A549 (cell line): ENCODE data around the gene ANXA8. TPM values are rescaled to one million over a fixed set of nuclear protein-coding genes. Genes with fewer than 3 reads are reported as not detected.
A peak's percentile ranks its signal among the peaks of the same experiment; 100 is the strongest.
"Not testable (repeated sequence)": the region's sequence is repeated elsewhere in the genome, so short reads cannot be mapped to it uniquely, and the experiment has no call there.

Source experiments
- ATAC-seq, 2 experiments: fragments of 200-7000 bp in 1 of 2; fragments of >200 bp in 1 of 2; cut with Nextera tagmentation in 1 of 2; cut with Tn5 transposase in 1 of 2; 3 replicates each; pipeline versions ENCODE4 v1.8.0 to v1.9.1; 2018 to 2020; ENCODE audit warnings: mild to moderate bottlenecking in 1 of 2, moderate library complexity in 1 of 2
- CTCF ChIA-PET: fragments of 300-600 bp; sonication (Branson Sonifier 250); formaldehyde crosslinking; extraction: SDS; loops from one replicate; lab custom pipeline; 2021; ENCODE audit warnings: antibody characterized with exemption, inconsistent platforms; lab: Yijun Ruan, JAX
- POLR2A ChIA-PET: fragments of 350-600 bp; formaldehyde crosslinking; extraction: SDS; loops from one replicate; lab custom pipeline; 2021; ENCODE audit warnings: antibody characterized with exemption, inconsistent platforms; lab: Yijun Ruan, JAX
- DNase-seq, 2 experiments: peaks; one replicate each; pipeline versions ENCODE4 v3.0.0 to v3.0.0-alpha.2; 2011 to 2016; ENCODE audit warnings: low read depth in 1 of 2, low spot score in 1 of 2
- FAIRE-seq: peaks from 2 replicates; lab custom pipeline; 2011; peaks lifted over from hg19 to GRCh38; lab: Jason Lieb, UNC
- H3K27ac ChIP-seq, 2 experiments: fragments of >200 bp; sonication (Bioruptor Twin); formaldehyde crosslinking; 3 replicates each; pipeline ENCODE4 v1.5.1; 2016 to 2017
- H3K4me1 ChIP-seq: fragments of >200 bp; sonication (Bioruptor Twin); formaldehyde crosslinking; 3 replicates; pipeline ENCODE4 v1.6.1; 2016
- H3K4me2 ChIP-seq: fragments of >200 bp; sonication (Bioruptor Twin); formaldehyde crosslinking; 3 replicates; pipeline ENCODE4 v1.6.1; 2016
- H3K4me3 ChIP-seq: fragments of >200 bp; sonication (Bioruptor Twin); formaldehyde crosslinking; 3 replicates; pipeline ENCODE4 v1.5.1; 2016
- H3K9me3 ChIP-seq: fragments of >200 bp; sonication (Bioruptor Twin); formaldehyde crosslinking; 3 replicates; pipeline ENCODE4 v1.6.1; 2016
- WGBS: methylation state at CpG from one replicate; pipeline ENCODE4 v1.1.6; 2017; ENCODE audit errors: missing lambda C conversion rate; 5-methylcytosine and 5-hydroxymethylcytosine counted together
- polyA minus RNA-seq: library from RNA; depleted of rRNA, polyadenylated mRNA; stranded (reverse); fragments of >200 nt; gene quantifications from 2 replicates; pipeline ENCODE4 v1.2.3, GENCODE V29; 2011; rRNA and poly(A)+ RNA removed
- polyA plus RNA-seq, 4 experiments: library from polyadenylated mRNA; depleted of rRNA in 3 of 4; stranded (reverse); fragments of >200 nt; fragmentation: RNase III in 1 of 4; extraction: RNeasy Plus Mini Kit Qiagen cat#74134 plus additional on column Dnase treatment in 1 of 4; gene quantifications; 2 replicates in 3 of 4; 3 replicates in 1 of 4; pipeline ENCODE4 v1.2.3, GENCODE V29; 2011 to 2017

ANXA8 gene, protein sequence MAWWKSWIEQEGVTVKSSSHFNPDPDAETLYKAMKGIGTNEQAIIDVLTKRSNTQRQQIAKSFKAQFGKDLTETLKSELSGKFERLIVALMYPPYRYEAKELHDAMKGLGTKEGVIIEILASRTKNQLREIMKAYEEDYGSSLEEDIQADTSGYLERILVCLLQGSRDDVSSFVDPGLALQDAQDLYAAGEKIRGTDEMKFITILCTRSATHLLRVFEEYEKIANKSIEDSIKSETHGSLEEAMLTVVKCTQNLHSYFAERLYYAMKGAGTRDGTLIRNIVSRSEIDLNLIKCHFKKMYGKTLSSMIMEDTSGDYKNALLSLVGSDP
- polyA plus RNA-seq (2011; rRNA removed) (7.5 and 8.1 TPM in 2 replicates), polyA plus RNA-seq (2017; fragmentation: RNase III; extraction: RNeasy Plus Mini Kit Qiagen cat#74134 plus additional on column Dnase treatment) (35.3 to 42.3 TPM (median 38.8 TPM) in 3 replicates), polyA minus RNA-seq (9.6 and 10.5 TPM in 2 replicates)
- polyA plus RNA-seq (2012; cell fraction: cytosol; rRNA removed), result 6.5 and 9.0 TPM in 2 replicates
- 17.5 and 22.6 TPM in 2 replicates for polyA plus RNA-seq (2012; cell fraction: nucleus; rRNA removed)

DNA sequence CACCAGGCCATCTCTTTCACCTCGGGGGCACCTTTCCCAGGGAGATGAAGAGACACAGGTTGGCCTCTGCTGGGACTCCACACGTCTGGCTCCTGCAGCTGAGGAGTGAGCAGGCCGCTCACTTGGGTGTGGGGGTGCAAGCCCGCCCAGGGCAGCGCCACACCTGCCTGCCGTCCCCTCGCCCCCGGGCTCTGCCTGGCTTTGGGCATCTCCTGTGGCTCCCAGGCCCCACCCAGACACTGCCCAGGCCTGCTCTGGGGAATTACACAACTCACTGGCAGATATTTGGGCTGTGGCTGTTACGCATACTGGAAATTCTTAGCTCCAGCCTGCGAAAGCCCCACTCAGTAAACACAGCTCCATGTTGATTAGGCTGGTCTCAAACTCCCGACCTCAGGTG is at the start of gene ANXA8:
TSS of gene ANXA8 (minus strand) at position 193 of the 400 bp plus-strand sequence. CDS start at position 11, 182 bp downstream.
- POLR2A ChIA-PET, H3K4me3 ChIP-seq, CTCF ChIA-PET, H3K4me1 ChIP-seq, H3K9me3 ChIP-seq, FAIRE-seq, DNase-seq: not testable (repeated sequence)
- peak in 1 of 2 experiments; percentile 6; a peak in 3 of 6 replicates for ATAC-seq
- WGBS, result 66% methylated on average over 2 of the region's 11 CpGs
- H3K4me2 ChIP-seq, result peak within 1 kb of the TSS; percentile 42; the same call in 2 of the 3 replicates
- H3K27ac ChIP-seq, result peak within 1 kb of the TSS; percentile 65 to 88

DNA sequence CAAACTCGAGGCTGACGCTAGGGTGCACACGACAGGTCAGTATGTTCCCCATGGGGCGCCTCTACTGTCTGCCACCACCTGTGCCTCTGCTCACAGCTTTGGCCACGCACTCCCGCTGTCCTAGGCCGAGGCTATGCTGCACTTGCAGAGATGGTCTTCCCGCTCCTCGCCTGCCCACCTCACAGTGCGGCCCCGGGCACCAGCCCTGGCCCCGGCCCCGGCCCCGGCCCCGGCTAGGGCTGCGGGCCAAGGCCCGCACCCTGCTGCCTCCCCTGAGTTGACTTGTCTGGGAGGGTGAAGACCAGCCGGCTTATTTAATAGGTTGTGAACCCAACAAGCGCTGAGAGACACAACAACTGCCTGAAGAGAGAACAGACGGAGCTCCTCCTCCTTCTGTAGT is 39.6 kb upstream of the ANXA8 start, which contains the start of gene AGAP9:
TSS of gene AGAP9 (minus strand) at position 164 of the 400 bp plus-strand sequence. CDS start at position 52, 112 bp downstream.
- H3K4me1 ChIP-seq, POLR2A ChIA-PET, H3K4me3 ChIP-seq, H3K27ac ChIP-seq, FAIRE-seq, H3K4me2 ChIP-seq, H3K9me3 ChIP-seq, DNase-seq, CTCF ChIA-PET, ATAC-seq: not testable (repeated sequence)
- WGBS, result no CpG with 5 or more reads among the region's 20 CpGs

DNA sequence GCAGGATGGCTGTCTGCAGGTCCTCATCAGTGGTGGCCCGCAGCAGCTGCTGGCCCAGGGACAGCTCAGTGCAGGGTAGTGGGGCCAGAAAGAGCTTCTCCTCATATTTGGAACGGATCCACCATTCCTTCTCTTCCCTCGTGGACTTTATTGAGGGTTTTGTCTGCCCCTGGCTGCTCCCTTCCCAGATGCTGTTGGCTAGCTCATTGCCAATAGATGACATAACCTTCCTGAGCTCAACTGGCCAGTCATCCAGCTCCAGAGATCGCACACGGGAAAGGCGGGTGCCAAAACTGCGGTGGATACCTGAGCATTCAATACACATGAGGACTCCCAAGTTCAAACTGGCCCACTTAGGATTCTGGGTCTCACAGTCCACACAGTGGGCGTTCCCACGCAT is 18.4 kb upstream of the ANXA8 start:
- H3K27ac ChIP-seq, POLR2A ChIA-PET, DNase-seq, FAIRE-seq, H3K4me1 ChIP-seq, H3K9me3 ChIP-seq, CTCF ChIA-PET, H3K4me2 ChIP-seq, ATAC-seq, H3K4me3 ChIP-seq: not testable (repeated sequence)
- 88% methylated on average over 9 of the region's 9 CpGs for WGBS

DNA sequence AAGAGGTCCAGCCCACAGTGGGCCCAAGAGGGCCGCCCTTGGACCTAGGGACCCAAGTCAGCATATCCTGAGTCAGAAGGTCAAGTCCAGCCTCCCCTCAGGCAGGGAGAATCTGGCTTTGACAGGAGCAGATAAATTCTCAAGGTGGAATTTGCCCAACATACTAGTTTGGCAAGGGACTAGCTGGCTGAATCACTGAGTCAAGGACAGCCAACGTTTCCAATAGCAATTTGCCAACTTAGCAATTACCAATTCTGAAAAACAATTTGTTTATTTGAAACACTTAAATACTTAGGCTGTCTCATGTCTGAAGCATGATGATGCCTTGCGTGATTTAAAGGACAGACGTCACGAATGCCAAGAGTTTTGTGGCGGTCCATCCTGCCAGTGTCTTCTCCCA is 10.3 kb upstream of the ANXA8 start:
- H3K27ac ChIP-seq, H3K4me3 ChIP-seq, POLR2A ChIA-PET, CTCF ChIA-PET, DNase-seq, H3K4me2 ChIP-seq, FAIRE-seq, H3K9me3 ChIP-seq, H3K4me1 ChIP-seq, ATAC-seq: not testable (repeated sequence)
- WGBS, result 22% methylated on average over 1 of the region's 6 CpGs

DNA sequence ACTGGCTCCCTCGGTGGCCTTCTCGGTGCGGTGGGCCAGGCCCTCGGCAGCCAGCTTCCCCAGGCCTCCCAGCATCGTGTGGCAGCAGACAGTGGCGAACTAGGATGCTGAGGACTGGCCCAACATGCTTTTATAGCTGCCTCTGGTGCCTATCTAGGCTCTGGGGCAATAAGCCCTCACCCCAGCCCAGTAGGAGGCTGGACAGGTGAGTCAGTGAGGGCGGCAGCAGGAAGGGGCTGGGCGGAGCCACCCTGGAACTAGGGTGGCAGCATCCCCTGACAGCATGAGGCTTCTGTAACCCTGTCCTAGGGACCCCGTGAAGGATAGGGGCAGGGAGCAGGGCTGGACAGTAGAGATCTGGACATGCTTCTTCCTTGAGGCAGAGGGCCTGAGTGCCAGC is 7.7 kb upstream of the ANXA8 start, which contains the start of gene FAM25G:
TSS of gene FAM25G (minus strand) at position 101 of the 400 bp plus-strand sequence. CDS start at position 75, 26 bp downstream.
- no CpG with 5 or more reads among the region's 9 CpGs for WGBS

DNA sequence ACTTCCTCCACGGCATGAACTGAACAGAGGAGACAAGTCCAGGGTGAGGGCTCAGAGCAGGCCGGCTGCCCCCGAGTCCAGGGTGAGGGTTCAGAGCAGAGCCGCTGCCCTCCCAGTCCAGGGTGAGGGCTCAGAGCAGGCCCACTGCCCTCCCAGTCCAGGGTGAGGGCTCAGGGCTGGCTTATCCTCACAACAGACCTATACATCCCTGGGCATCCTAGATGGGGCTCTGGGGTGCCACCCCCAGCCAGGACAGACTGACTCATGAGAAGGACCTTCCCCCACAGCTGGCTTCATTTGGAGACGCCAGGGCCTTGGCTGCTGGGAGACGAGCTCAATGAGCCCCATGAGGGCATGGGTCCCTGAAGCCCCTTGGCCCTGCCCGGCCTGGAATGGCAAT is 5.7 kb upstream of the ANXA8 start:
- H3K4me3 ChIP-seq, H3K4me1 ChIP-seq, POLR2A ChIA-PET, CTCF ChIA-PET, H3K9me3 ChIP-seq, H3K27ac ChIP-seq, ATAC-seq, DNase-seq, H3K4me2 ChIP-seq, FAIRE-seq: not testable (repeated sequence)
- WGBS, result no CpG with 5 or more reads among the region's 7 CpGs

More for the DNA sequence above, 7.7 kb upstream of the ANXA8 start, which contains the start of gene FAM25G:
- CTCF ChIA-PET, H3K27ac ChIP-seq, H3K4me1 ChIP-seq, H3K9me3 ChIP-seq, FAIRE-seq, ATAC-seq, H3K4me3 ChIP-seq, H3K4me2 ChIP-seq, DNase-seq, POLR2A ChIA-PET: not testable (repeated sequence)

DNA sequence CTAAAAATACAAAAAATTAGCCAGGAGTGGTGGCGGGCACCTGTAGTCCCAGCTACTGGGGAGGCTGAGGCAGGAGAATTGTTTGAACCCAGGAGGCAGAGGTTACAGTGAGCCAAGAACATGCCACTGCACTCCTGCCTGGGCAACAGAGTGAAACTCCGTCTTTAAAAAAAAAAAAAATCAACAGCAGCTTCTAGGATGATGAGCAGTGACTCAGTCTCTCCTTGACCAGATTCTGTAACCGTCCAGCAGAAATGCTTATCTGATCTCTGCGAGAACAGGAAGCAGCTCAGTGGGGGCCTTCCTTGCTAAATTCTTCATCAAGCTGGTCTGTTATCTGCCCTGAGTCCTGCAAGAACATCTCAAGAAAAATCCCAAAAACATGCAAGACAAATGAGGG is 2.0 kb upstream of the ANXA8 start:
- POLR2A ChIA-PET, H3K9me3 ChIP-seq, FAIRE-seq, CTCF ChIA-PET, H3K4me3 ChIP-seq, DNase-seq, ATAC-seq, H3K4me1 ChIP-seq, H3K4me2 ChIP-seq: not testable (repeated sequence)
- peak overlapping the region in 1 of 2 experiments; percentile 49; a peak in 2 of 6 replicates for H3K27ac ChIP-seq
- WGBS, result 38% methylated on average over 4 of the region's 4 CpGs

DNA sequence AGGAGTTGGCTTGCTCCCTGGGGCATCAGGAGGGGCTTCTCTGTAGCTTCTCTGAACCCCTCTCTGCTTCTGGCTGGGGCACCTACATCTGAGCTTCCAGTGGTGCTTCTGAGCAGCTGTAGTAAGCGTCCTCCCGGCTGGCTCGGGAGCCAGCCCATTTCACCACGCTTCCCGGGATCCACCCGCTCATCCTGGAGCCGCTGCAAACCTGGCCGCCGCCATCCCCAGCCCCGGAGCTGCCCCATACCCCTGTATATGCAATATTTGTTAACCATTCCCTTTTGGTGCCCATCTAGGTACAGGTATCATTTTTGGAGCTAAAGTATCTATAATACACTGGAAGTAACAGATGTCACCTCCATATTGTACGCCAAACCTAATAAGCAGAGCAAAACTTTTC is 871 bp upstream of the ANXA8 start:
- H3K4me1 ChIP-seq, DNase-seq, H3K9me3 ChIP-seq, POLR2A ChIA-PET, H3K4me2 ChIP-seq, FAIRE-seq, ATAC-seq, CTCF ChIA-PET, H3K4me3 ChIP-seq: not testable (repeated sequence)
- WGBS, result 96% methylated on average over 10 of the region's 11 CpGs
- H3K27ac ChIP-seq, result peak overlapping the region in 1 of 2 experiments; percentile 68; a peak in 2 of 6 replicates

DNA sequence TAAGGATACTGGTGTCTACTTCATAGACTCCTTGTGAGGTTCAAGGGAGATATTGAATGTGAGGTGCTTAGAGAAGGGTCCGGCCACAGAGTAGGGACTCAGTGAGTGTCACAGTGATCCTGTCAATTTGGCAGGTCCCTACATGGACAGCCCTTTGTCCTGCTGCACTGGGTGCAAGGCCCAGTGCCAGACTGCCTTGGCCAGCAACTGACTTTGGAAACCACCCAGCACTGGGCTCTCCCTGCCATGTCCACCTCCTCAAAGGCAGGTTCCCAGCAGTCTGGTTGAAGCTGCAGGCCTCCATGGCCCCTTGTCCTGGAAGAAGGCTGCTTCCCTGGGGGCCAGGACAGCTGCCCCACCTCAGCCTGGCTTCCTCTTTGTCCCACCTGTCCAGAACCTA is 1.5 kb downstream of the ANXA8 start:
- H3K4me2 ChIP-seq, POLR2A ChIA-PET, H3K9me3 ChIP-seq, FAIRE-seq, ATAC-seq, H3K4me1 ChIP-seq, CTCF ChIA-PET, DNase-seq, H3K27ac ChIP-seq, H3K4me3 ChIP-seq: not testable (repeated sequence)
- WGBS, result no CpG with 5 or more reads among the region's 1 CpG

DNA sequence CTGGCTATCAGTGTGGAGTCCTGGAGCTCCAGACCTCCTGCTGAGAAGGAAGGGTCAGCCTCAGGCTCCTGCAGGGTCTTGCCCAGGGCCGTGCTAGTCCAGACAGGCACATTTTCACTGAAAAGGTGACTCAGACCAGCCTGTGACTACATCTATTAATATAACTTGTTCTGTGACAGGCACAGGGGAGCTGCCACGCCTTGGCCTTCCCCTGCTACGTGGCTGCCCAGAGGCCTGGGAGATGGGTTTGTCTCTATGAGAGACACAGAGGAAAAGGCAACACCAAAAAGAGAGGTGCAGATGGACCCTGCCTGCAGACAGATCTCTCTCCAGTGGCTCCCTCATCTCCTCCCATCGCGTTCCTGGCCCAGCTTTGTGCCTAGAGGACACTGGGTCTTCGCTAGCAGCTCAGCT is 2.1 kb downstream of the ANXA8 start:
- FAIRE-seq, CTCF ChIA-PET, H3K4me1 ChIP-seq, DNase-seq, H3K9me3 ChIP-seq, POLR2A ChIA-PET, H3K4me3 ChIP-seq: not testable (repeated sequence)
- ATAC-seq, result peak; percentile 62 to 67
- H3K27ac ChIP-seq, result peak overlapping the region; percentile 73 to 77; a peak in 5 of 6 replicates
- H3K4me2 ChIP-seq, result peak overlapping the region; percentile 47; the same call in 2 of the 3 replicates
- WGBS, result 61% methylated on average over 5 of the region's 6 CpGs
